Measurements from ENCODE around the gene CES3.

DNA sequence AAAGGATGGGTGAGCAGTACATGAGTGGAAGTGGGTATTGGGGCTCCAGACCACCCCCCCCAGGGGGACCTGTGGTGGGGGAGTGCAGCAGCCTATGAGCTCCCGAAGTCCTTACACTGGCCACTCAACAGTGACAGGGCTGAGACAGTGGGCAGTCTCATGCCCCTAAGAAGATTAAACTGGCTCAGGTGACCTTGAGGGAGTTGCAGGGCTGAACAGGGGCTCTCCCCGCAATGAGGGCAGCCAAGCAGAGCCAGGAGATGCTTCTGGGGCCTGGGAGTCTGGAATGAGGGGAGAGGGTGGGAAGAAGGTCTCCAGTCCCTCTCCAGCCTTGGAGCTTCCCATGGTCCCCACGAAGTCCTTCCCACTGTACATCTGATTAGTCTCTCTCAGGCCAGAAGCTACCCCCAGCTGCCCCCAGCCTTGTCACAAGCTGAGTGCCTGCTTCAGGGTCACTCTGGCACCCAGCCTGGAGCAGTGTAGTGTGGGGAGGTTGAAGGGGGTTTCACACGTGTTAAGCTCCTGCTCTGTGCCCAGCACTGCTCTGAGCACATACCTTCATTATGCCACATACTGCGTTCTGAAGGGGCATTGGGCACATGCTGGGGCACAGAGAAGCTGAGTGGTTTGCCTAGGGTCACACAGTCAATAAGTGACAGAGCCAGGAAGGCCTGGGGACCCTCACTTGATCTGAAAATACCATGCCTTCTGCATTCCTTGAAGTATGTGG, 41.3 kb upstream of the CES3 start:
- TF ChIP-seq YY1 (IDR thresholded peaks at IDR 0.05; ENCODE audit: insufficient read depth, insufficient read length) (no peak), ZNF274 (IDR thresholded peaks at IDR 0.05; ENCODE audit: low read depth, low read length) (no peak), SUZ12 (IDR thresholded peaks at IDR 0.05; ENCODE audit: extremely low read depth, insufficient read depth, insufficient read length) (no peak)
